ENCODE data around the gene SARM1. TPM values are rescaled to one million over a fixed set of nuclear protein-coding genes. Genes with fewer than 3 reads are reported as not detected.

SARM1 gene
- total and polyA plus RNA-seq, 2 of the 13 experiments (the other 11 are each of a cell fraction or from before 2014, with no cell fraction given) = 0.73 to 0.86 TPM

GRCh38 chr17:28368306-28368831, 3.1 kb upstream of the SARM1 start (continued):
- no peak for TF ChIP-seq USF2 (IDR thresholded peaks at IDR 0.05; ENCODE audit: low read depth, low read length)
- TF ChIP-seq USF2 (CRISPR knock-in tag; IDR thresholded peaks at IDR 0.05; ENCODE audit: borderline replicate concordance) = no peak; the same call in 1 of the 2 replicates
- peak; percentile 86 for TF ChIP-seq SAP130 (CRISPR knock-in tag; IDR thresholded peaks at IDR 0.05; ENCODE audit: low read depth)
- peak; percentile 56; the same call in 1 of the 2 replicates for TF ChIP-seq CHD4 (IDR thresholded peaks at IDR 0.05; ENCODE audit: borderline replicate concordance, low read length)
- TF ChIP-seq FOXP1 (IDR thresholded peaks at IDR 0.05) = no peak
- peak; percentile 75 for TF ChIP-seq FOXP1 (CRISPR knock-in tag; IDR thresholded peaks at IDR 0.05)
- no peak for TF ChIP-seq SNAPC5 (CRISPR knock-in tag; IDR thresholded peaks at IDR 0.05; ENCODE audit: borderline replicate concordance)
- peak; percentile 47 for TF ChIP-seq TBL1XR1 (IDR thresholded peaks at IDR 0.05; ENCODE audit: borderline replicate concordance, low read length, partially characterized antibody)
- peak; percentile 90 for TF ChIP-seq GFI1 (CRISPR knock-in tag; IDR thresholded peaks at IDR 0.05; ENCODE audit: borderline replicate concordance)
- TF ChIP-seq MBNL3 (CRISPR knock-in tag; conservative IDR thresholded peaks at IDR 0.05) = no peak
- no peak for TF ChIP-seq ZSCAN5A (CRISPR knock-in tag; IDR thresholded peaks at IDR 0.05; ENCODE audit: borderline replicate concordance)
- 0 out of 2 replicates have a peak, but pooled peaks have one; percentile 79 for TF ChIP-seq ZC3H13 (CRISPR knock-in tag; IDR thresholded peaks at IDR 0.05)
- peak; percentile 72; the same call in 1 of the 2 replicates for TF ChIP-seq ZNF350 (CRISPR knock-in tag; IDR thresholded peaks at IDR 0.05; ENCODE audit: borderline replicate concordance, low read depth)
- 0 out of 2 replicates have a peak, but pooled peaks have one; percentile 66 for TF ChIP-seq ZNF160 (CRISPR knock-in tag; IDR thresholded peaks at IDR 0.05)
- no peak for TF ChIP-seq THAP7 (CRISPR knock-in tag; IDR thresholded peaks at IDR 0.05)
- peak; percentile 85 for TF ChIP-seq PHF5A (CRISPR knock-in tag; IDR thresholded peaks at IDR 0.05; ENCODE audit: low read depth, unreplicated experiment)
- no peak for TF ChIP-seq ZNF530 (CRISPR knock-in tag; IDR thresholded peaks at IDR 0.05; ENCODE audit: low read depth)
- peak; percentile 87 for TF ChIP-seq ASH2L (IDR thresholded peaks at IDR 0.05; ENCODE audit: insufficient read length, low read depth, low read length)
- no peak for TF ChIP-seq ZNF567 (CRISPR knock-in tag; IDR thresholded peaks at IDR 0.05; ENCODE audit: borderline replicate concordance)
- no peak for TF ChIP-seq ZNF280D (CRISPR knock-in tag; IDR thresholded peaks at IDR 0.05)
- TF ChIP-seq SCMH1 (CRISPR knock-in tag; IDR thresholded peaks at IDR 0.05; ENCODE audit: borderline replicate concordance) = no peak
- no peak for TF ChIP-seq TCF7L2 (IDR thresholded peaks at IDR 0.05; ENCODE audit: low read depth, low read length)
- TF ChIP-seq ZNF235 (CRISPR knock-in tag; IDR thresholded peaks at IDR 0.05; ENCODE audit: borderline replicate concordance) = no peak
